Esophagus muscularis mucosa (tissue), 4 donors: ENCODE measurements around the gene ENPP3. TPM values are rescaled to one million over a fixed set of nuclear protein-coding genes. Genes with fewer than 3 reads are reported as not detected.

Experiments
- DNase-seq: peaks from one replicate; pipeline ENCODE4 v3.0.0-alpha.2; 2017; ENCODE audit errors: extremely low spot score
- H3K27ac ChIP-seq, 4 donors: fragments of 200-600 bp; sonication (generic); replicated peaks in 1 of 4; 1 replicate in 3 of 4; 2 replicates in 1 of 4; pipeline ENCODE4 v1.5.1; 2016 to 2019; ENCODE audit warnings: mild to moderate bottlenecking in 1 of 4
- H3K27me3 ChIP-seq, 4 donors: fragments of 200-600 bp; sonication (generic); one replicate each; pipeline versions ENCODE4 v1.5.1 to v1.6.0; 2016 to 2019
- H3K36me3 ChIP-seq, 4 donors: fragments of 200-600 bp; sonication (generic); one replicate each; pipeline ENCODE4 v1.5.1; 2016 to 2019
- H3K4me1 ChIP-seq, 4 donors: fragments of 200-600 bp; sonication (generic); one replicate each; pipeline ENCODE4 v1.5.1; 2016 to 2019
- H3K4me3 ChIP-seq, 4 donors: fragments of 200-600 bp; sonication (generic); 1 replicate in 2 of 4; 2 replicates in 2 of 4; pipeline ENCODE4 v1.5.1; 2016 to 2019; ENCODE audit warnings: mild to moderate bottlenecking in 4 of 4, moderate library complexity in 1 of 4
- H3K9me3 ChIP-seq, 4 donors: fragments of 200-600 bp; sonication (generic); 1 replicate in 3 of 4; 2 replicates in 1 of 4; pipeline ENCODE4 v1.5.1; 2016 to 2019
- CTCF ChIP-seq, 3 experiments: fragments of 200-600 bp in 2 of 3; fragments of 450-650 bp in 1 of 3; sonication (generic) in 2 of 3; IDR thresholded peaks; one replicate each; pipeline ENCODE4 v1.5.1; 2017 to 2019; ENCODE audit warnings: antibody characterized with exemption in 3 of 3, mild to moderate bottlenecking in 2 of 3, moderate library complexity in 1 of 3
- EP300 ChIP-seq: sonication (generic); formaldehyde crosslinking; IDR thresholded peaks from one replicate; pipeline ENCODE4 v1.6.1; 2017; ENCODE audit warnings: antibody characterized with exemption
- POLR2A ChIP-seq: fragments of 450-650 bp; IDR thresholded peaks from one replicate; pipeline ENCODE4 v1.6.1; 2017; ENCODE audit warnings: antibody characterized with exemption, moderate library complexity, mild to moderate bottlenecking, low read depth
- POLR2AphosphoS5 ChIP-seq, 2 donors: sonication (generic); formaldehyde crosslinking; IDR thresholded peaks; one replicate each; pipeline ENCODE4 v1.6.1; 2017; ENCODE audit warnings: antibody characterized with exemption in 2 of 2
- WGBS: methylation state at CpG from one replicate; pipeline ENCODE4 v1.1.5; 2018; 5-methylcytosine and 5-hydroxymethylcytosine counted together
- intact Hi-C: fragments of 100-400 bp; cut with DNase I; formaldehyde crosslinking; loops from one replicate; pipeline ENCODE4 v1.15.1; 2023
- total RNA-seq, 4 donors: library from RNA; depleted of rRNA; stranded (reverse); fragments of >200 nt; gene quantifications; one replicate each; pipeline versions ENCODE4 v1.1.0 to v1.2.1, GENCODE V29; 2016

ENPP3 gene
- total RNA-seq, 4 donors from 2014 or later, result 0.42 to 0.78 (median 0.59) TPM

GRCh38 chr6:131657222-131657621 lies 20.1 kb downstream of the ENPP3 start:
- no peaks in the 10 kb centered on the region for H3K9me3 ChIP-seq
- no peaks in the 10 kb centered on the region for H3K4me1 ChIP-seq
- no peak for DNase-seq
- H3K27me3 ChIP-seq, result no peaks in the 10 kb centered on the region
- WGBS, result 90% methylated on average over 2 of the region's 2 CpGs
- H3K36me3 ChIP-seq, result no peaks in the 10 kb centered on the region
- H3K4me3 ChIP-seq, result no peak overlapping the region
- TF ChIP-seq CTCF (IDR thresholded peaks at IDR 0.05), result no peak
- TF ChIP-seq POLR2AphosphoS5 (IDR thresholded peaks at IDR 0.05), result no peak
- TF ChIP-seq EP300, result no peak
- no peak for TF ChIP-seq POLR2A
- H3K27ac ChIP-seq, result no peak overlapping the region
- intact Hi-C loops, result no loop called here

GRCh38 chr6:131657630-131658111 lies 20.6 kb downstream of the ENPP3 start:
- TF ChIP-seq EP300 (no peak), POLR2A (no peak), POLR2AphosphoS5 (IDR thresholded peaks at IDR 0.05) (no peak), CTCF (IDR thresholded peaks at IDR 0.05) (no peak)
- H3K27me3 ChIP-seq, result no peaks in the 10 kb centered on the region
- no peak overlapping the region for H3K27ac ChIP-seq
- H3K4me1 ChIP-seq, result no peaks in the 10 kb centered on the region
- DNase-seq, result no peak
- WGBS, result 85% methylated on average over 6 of the region's 6 CpGs
- no peaks in the 10 kb centered on the region for H3K36me3 ChIP-seq
- H3K9me3 ChIP-seq, result no peaks in the 10 kb centered on the region
- intact Hi-C loops, result no loop called here
- H3K4me3 ChIP-seq, result no peak overlapping the region

- H3K27me3 ChIP-seq, result no peaks in the 10 kb centered on the region
- WGBS, result 91% methylated on average over 3 of the region's 3 CpGs
Measured at GRCh38 chr6:131658287-131658686, 21.2 kb downstream of the ENPP3 start.

GRCh38 chr6:131660195-131660594 lies 23.1 kb downstream of the ENPP3 start:
- WGBS, result 57% methylated on average over 1 of the region's 1 CpG
- no peak overlapping the region for H3K27ac ChIP-seq
- intact Hi-C loops, result no loop called here
- H3K4me3 ChIP-seq, result no peak overlapping the region
- no peaks in the 10 kb centered on the region for H3K36me3 ChIP-seq
- no peak for DNase-seq
- no peaks in the 10 kb centered on the region for H3K27me3 ChIP-seq
- TF ChIP-seq POLR2AphosphoS5 (IDR thresholded peaks at IDR 0.05) (no peak), CTCF (IDR thresholded peaks at IDR 0.05) (no peak), EP300 (no peak), POLR2A (no peak)
- H3K4me1 ChIP-seq, result no peaks in the 10 kb centered on the region
- H3K9me3 ChIP-seq, result no peaks in the 10 kb centered on the region

More at GRCh38 chr6:131658287-131658686, 21.2 kb downstream of the ENPP3 start:
- Histone ChIP-seq H3K27ac (no peak overlapping the region), H3K9me3 (no peaks in the 10 kb centered on the region), H3K4me3 (no peak overlapping the region), H3K4me1 (no peaks in the 10 kb centered on the region), H3K36me3 (no peaks in the 10 kb centered on the region)
- intact Hi-C loops, result no loop called here
- no peak for DNase-seq
- TF ChIP-seq POLR2AphosphoS5 (IDR thresholded peaks at IDR 0.05), result no peak
- no peak for TF ChIP-seq CTCF (IDR thresholded peaks at IDR 0.05)
- no peak for TF ChIP-seq EP300
- no peak for TF ChIP-seq POLR2A

- no peak for DNase-seq
Measured at GRCh38 chr6:131663578-131664165, 26.6 kb downstream of the ENPP3 start.

More at GRCh38 chr6:131663578-131664165, 26.6 kb downstream of the ENPP3 start:
- Histone ChIP-seq H3K9me3 (no peaks in the 10 kb centered on the region), H3K4me3 (no peak overlapping the region), H3K4me1 (no peaks in the 10 kb centered on the region), H3K27me3 (no peaks in the 10 kb centered on the region), H3K27ac (no peak overlapping the region), H3K36me3 (no peaks in the 10 kb centered on the region)
- intact Hi-C loops, result no loop called here
- WGBS, result 100% methylated on average over 2 of the region's 2 CpGs
- TF ChIP-seq EP300 (no peak), CTCF (IDR thresholded peaks at IDR 0.05) (no peak), POLR2AphosphoS5 (IDR thresholded peaks at IDR 0.05) (no peak), POLR2A (no peak)
